ENCODE data around the gene PDS5B. TPM values are rescaled to one million over a fixed set of nuclear protein-coding genes. Genes with fewer than 3 reads are reported as not detected.

The PDS5B gene
- total and polyA plus RNA-seq, 10 of the 15 experiments (the other 5 are each of a cell fraction or from before 2014, with no cell fraction given): 15.4 to 55.3 (median 30.7) TPM

GRCh38 chr13:32682130-32682529, 95.9 kb downstream of the PDS5B start:
- no peaks in the 10 kb centered on the region; the same call in 2 of the 3 replicates for H3K9me3 ChIP-seq (replicated peaks; ENCODE audit: control insufficient read depth, insufficient read depth, low read length)
- SMC1A ChIA-PET (ENCODE audit: uncharacterized antibody, unreplicated experiment): interaction anchor here (0.7 to 1.1 kb wide), 4 partner anchors 9 to 206 kb away, joined by 3 to 4 read pairs (median 3); no protein-coding TSS in a partner anchor
- no peaks in the 10 kb centered on the region for H3K4me1 ChIP-seq (ENCODE audit: control insufficient read depth, insufficient read depth, low read length)
- intact Hi-C loops (cut with micrococcal nuclease; ENCODE audit: unreplicated experiment) (no loop called here), in situ Hi-C loops (cut with MboI) (no loop called here)
- no peak overlapping the region for H3K9ac ChIP-seq (ENCODE audit: control insufficient read depth, insufficient read depth, low read length)
- WGBS (ENCODE audit: insufficient coverage, insufficient replicate concordance, low lambda C conversion rate, missing lambda C conversion rate): 100% methylated on average over 1 of the region's 1 CpG
- H4K20me1 ChIP-seq (ENCODE audit: control insufficient read depth, insufficient read depth): no peaks in the 10 kb centered on the region
- ATAC-seq (no peak), DNase-seq (ENCODE audit: low read depth, low spot score) (no peak), FAIRE-seq (no peak)
- TF ChIP-seq SREBF1 (IDR thresholded peaks at IDR 0.05; ENCODE audit: low read length) (no peak), YBX1 (IDR thresholded peaks at IDR 0.05) (no peak), TAF1 (IDR thresholded peaks at IDR 0.05; ENCODE audit: borderline replicate concordance, low read depth, low read length) (no peak)
- no peak overlapping the region for H2AFZ ChIP-seq (ENCODE audit: control insufficient read depth, low read depth, low read length)
- no peak overlapping the region for H3K4me2 ChIP-seq (ENCODE audit: control insufficient read depth, insufficient read depth)
- no peak overlapping the region for H3K4me3 ChIP-seq
- BruUV-seq (replicated peaks): TSS peak; percentile 20
- no peaks in the 10 kb centered on the region for H3K79me2 ChIP-seq (ENCODE audit: control insufficient read depth, insufficient read depth, low read length)
- H3K36me3 ChIP-seq (ENCODE audit: control insufficient read depth in 2 of 2, insufficient read depth in 2 of 2, low read length in 1 of 2): peaks cover 0 to 9% of the 10 kb centered on the region in 2 experiments; a peak in 2 of 4 replicates
- POLR2A ChIA-PET: interaction anchor here (0.6 kb wide), 1 partner anchor 18 kb away, joined by 3 read pairs; no protein-coding TSS in a partner anchor
- H3K27me3 ChIP-seq (replicated peaks in 1 of 2; ENCODE audit: control insufficient read depth in 2 of 2, insufficient read depth in 2 of 2, low read length in 1 of 2): no peaks in the 10 kb centered on the region
- CTCF ChIA-PET: interaction anchor here (0.6 to 2.1 kb wide), 3 partner anchors 9 to 100 kb away, joined by 3 to 7 read pairs (median 3); no protein-coding TSS in a partner anchor
- H3K27ac ChIP-seq (ENCODE audit: control insufficient read depth, insufficient read depth): no peak overlapping the region
- RAD21 ChIA-PET (ENCODE audit: unreplicated experiment): no interaction called here

GRCh38 chr13:32682740-32683139, 96.5 kb downstream of the PDS5B start:
- DNase-seq (ENCODE audit: low read depth, low spot score) (no peak), FAIRE-seq (no peak), ATAC-seq (no peak)
- no TSS peak for BruUV-seq (replicated peaks)
- whole genome bisulfite sequencing (ENCODE audit: insufficient coverage, insufficient replicate concordance, low lambda C conversion rate, missing lambda C conversion rate): 94% methylated on average over 6 of the region's 6 CpGs
- Histone ChIP-seq H3K4me2 (ENCODE audit: control insufficient read depth, insufficient read depth) (no peak overlapping the region), H3K9ac (ENCODE audit: control insufficient read depth, insufficient read depth, low read length) (no peak overlapping the region), H3K79me2 (ENCODE audit: control insufficient read depth, insufficient read depth, low read length) (no peaks in the 10 kb centered on the region), H3K4me3 (no peak overlapping the region), H3K4me1 (ENCODE audit: control insufficient read depth, insufficient read depth, low read length) (no peaks in the 10 kb centered on the region), H3K9me3 (replicated peaks; ENCODE audit: control insufficient read depth, insufficient read depth, low read length) (no peaks in the 10 kb centered on the region; the same call in 2 of the 3 replicates), H4K20me1 (ENCODE audit: control insufficient read depth, insufficient read depth) (no peaks in the 10 kb centered on the region), H3K27ac (ENCODE audit: control insufficient read depth, insufficient read depth) (no peak overlapping the region), H2AFZ (ENCODE audit: control insufficient read depth, low read depth, low read length) (no peak overlapping the region), H3K27me3 (replicated peaks in 1 of 2; ENCODE audit: control insufficient read depth in 2 of 2, insufficient read depth in 2 of 2, low read length in 1 of 2) (no peaks in the 10 kb centered on the region), H3K36me3 (ENCODE audit: control insufficient read depth in 2 of 2, insufficient read depth in 2 of 2, low read length in 1 of 2) (peaks cover 0 to 9% of the 10 kb centered on the region in 2 experiments; a peak in 2 of 4 replicates)
- CTCF ChIA-PET: interaction anchor here (2.1 kb wide), 1 partner anchor 14 kb away, joined by 7 read pairs; no protein-coding TSS in a partner anchor
- no peak for TF ChIP-seq MEF2A (IDR thresholded peaks at IDR 0.05; ENCODE audit: insufficient read depth, low read depth, low read length)
- no peak for TF ChIP-seq POLR2AphosphoS2 (IDR thresholded peaks at IDR 0.05; ENCODE audit: low read depth, low read length)
- no peak for TF ChIP-seq HCFC1 (IDR thresholded peaks at IDR 0.05; ENCODE audit: low read length)
- no peak for TF ChIP-seq SREBF1 (IDR thresholded peaks at IDR 0.05; ENCODE audit: low read length)
- TF ChIP-seq PAX5 (IDR thresholded peaks at IDR 0.05; ENCODE audit: borderline replicate concordance, low read depth, low read length): no peak
- no peak for TF ChIP-seq SUPT20H (IDR thresholded peaks at IDR 0.05; ENCODE audit: borderline replicate concordance, control insufficient read depth, low read depth, low read length)
- TF ChIP-seq NRF1 (conservative IDR thresholded peaks at IDR 0.05; ENCODE audit: low read depth, low read length): no peak
- no peak for TF ChIP-seq IKZF1 (conservative IDR thresholded peaks at IDR 0.05)
- no peak for TF ChIP-seq BHLHE40 (IDR thresholded peaks at IDR 0.05; ENCODE audit: borderline replicate concordance in 1 of 2, low read depth in 2 of 2, low read length in 1 of 2)
- no peak for TF ChIP-seq CBX3 (IDR thresholded peaks at IDR 0.05; ENCODE audit: borderline replicate concordance, low read depth)
- no peak for TF ChIP-seq NR2C1 (IDR thresholded peaks at IDR 0.05)
- no peak for TF ChIP-seq MEF2B (IDR thresholded peaks at IDR 0.05; ENCODE audit: partially characterized antibody, poor library complexity, severe bottlenecking)
- no peak for TF ChIP-seq RUNX3 (IDR thresholded peaks at IDR 0.05; ENCODE audit: low read length)
- TF ChIP-seq USF2 (IDR thresholded peaks at IDR 0.05; ENCODE audit: borderline replicate concordance, low read depth, low read length): no peak
- TF ChIP-seq ZNF274 (IDR thresholded peaks at IDR 0.05; ENCODE audit: insufficient read depth, insufficient read length): no peak
- no peak for TF ChIP-seq RAD51 (IDR thresholded peaks at IDR 0.05)
- TF ChIP-seq MYB (IDR thresholded peaks at IDR 0.05; ENCODE audit: borderline replicate concordance, low read depth, low read length): no peak
- no peak for TF ChIP-seq TAF1 (IDR thresholded peaks at IDR 0.05; ENCODE audit: borderline replicate concordance, low read depth, low read length)
- SMC1A ChIA-PET (ENCODE audit: uncharacterized antibody, unreplicated experiment): interaction anchor here (0.7 to 2.7 kb wide), 5 partner anchors 9 to 206 kb away, joined by 3 to 11 read pairs (median 4); no protein-coding TSS in a partner anchor
- in situ Hi-C loops (cut with MboI): no loop called here
- intact Hi-C loops (cut with micrococcal nuclease; ENCODE audit: unreplicated experiment): no loop called here
- RAD21 ChIA-PET (ENCODE audit: unreplicated experiment): no interaction called here
- POLR2A ChIA-PET: no interaction called here

All from GM12878 (cell line).